PC-9 (cell line): Measurements from ENCODE around the gene CHSY1.

ENCODE experiments used
- CTCF ChIP-seq: fragments of 200-600 bp; sonication (generic); conservative IDR thresholded peaks from 2 replicates; pipeline ENCODE4 v1.6.1; 2017; ENCODE audit warnings: mixed run types, antibody characterized with exemption, mild to moderate bottlenecking, moderate library complexity
- EZH2 ChIP-seq: fragments of 200-600 bp; sonication (generic); IDR thresholded peaks from 2 replicates; pipeline ENCODE4 v1.8.0; 2017; ENCODE audit warnings: antibody characterized with exemption, low read depth

GRCh38 chr15:101244889-101245668, 6.8 kb downstream of the CHSY1 start:
- no peak for TF ChIP-seq CTCF
- no peak for TF ChIP-seq EZH2
